ENCODE results near the gene KDM2B.

DNA sequence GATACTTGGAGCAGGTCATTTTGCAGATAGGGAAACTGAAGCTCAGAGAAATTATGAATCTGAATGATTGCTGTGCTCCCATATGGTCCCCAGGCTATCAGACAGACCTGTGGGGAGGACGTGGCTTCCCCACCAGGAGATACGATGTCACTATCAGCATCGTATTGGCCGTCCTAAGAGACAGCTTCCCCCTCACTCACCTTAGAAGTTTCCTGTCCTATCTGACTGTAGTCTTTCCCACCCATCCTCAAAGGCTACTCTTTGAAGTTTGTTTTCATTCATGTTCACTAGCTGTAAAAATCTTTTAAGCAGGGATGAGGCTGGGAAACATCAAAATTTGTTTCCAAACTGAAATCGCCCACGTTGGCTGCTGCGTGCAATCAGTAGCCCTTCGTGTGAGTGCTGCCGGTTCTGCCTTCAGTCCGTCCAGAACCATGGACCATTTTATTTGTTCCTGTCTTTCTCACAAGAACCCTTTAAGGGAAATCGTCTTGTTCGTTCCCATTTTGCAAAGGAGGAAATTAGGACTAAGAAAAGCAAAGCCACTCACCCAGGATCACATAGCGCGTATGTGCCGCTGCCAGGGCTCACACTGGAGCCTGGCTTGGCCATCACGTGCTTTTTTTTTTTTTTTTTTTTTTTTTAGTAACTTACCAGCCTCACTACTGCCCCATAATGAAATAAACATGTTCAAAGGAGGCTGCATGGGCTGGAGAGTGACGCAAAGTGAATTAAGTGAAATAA lies 1.0 kb upstream of the KDM2B start:
- TF ChIP-seq, protein P1, sequence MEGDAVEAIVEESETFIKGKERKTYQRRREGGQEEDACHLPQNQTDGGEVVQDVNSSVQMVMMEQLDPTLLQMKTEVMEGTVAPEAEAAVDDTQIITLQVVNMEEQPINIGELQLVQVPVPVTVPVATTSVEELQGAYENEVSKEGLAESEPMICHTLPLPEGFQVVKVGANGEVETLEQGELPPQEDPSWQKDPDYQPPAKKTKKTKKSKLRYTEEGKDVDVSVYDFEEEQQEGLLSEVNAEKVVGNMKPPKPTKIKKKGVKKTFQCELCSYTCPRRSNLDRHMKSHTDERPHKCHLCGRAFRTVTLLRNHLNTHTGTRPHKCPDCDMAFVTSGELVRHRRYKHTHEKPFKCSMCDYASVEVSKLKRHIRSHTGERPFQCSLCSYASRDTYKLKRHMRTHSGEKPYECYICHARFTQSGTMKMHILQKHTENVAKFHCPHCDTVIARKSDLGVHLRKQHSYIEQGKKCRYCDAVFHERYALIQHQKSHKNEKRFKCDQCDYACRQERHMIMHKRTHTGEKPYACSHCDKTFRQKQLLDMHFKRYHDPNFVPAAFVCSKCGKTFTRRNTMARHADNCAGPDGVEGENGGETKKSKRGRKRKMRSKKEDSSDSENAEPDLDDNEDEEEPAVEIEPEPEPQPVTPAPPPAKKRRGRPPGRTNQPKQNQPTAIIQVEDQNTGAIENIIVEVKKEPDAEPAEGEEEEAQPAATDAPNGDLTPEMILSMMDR (IDR thresholded peaks at IDR 0.05; ENCODE audit: poor library complexity, severe bottlenecking), result no peak
- no peak for TF ChIP-seq EP300 (conservative IDR thresholded peaks at IDR 0.05; ENCODE audit: poor library complexity, severe bottlenecking)
- TF ChIP-seq, protein P2, sequence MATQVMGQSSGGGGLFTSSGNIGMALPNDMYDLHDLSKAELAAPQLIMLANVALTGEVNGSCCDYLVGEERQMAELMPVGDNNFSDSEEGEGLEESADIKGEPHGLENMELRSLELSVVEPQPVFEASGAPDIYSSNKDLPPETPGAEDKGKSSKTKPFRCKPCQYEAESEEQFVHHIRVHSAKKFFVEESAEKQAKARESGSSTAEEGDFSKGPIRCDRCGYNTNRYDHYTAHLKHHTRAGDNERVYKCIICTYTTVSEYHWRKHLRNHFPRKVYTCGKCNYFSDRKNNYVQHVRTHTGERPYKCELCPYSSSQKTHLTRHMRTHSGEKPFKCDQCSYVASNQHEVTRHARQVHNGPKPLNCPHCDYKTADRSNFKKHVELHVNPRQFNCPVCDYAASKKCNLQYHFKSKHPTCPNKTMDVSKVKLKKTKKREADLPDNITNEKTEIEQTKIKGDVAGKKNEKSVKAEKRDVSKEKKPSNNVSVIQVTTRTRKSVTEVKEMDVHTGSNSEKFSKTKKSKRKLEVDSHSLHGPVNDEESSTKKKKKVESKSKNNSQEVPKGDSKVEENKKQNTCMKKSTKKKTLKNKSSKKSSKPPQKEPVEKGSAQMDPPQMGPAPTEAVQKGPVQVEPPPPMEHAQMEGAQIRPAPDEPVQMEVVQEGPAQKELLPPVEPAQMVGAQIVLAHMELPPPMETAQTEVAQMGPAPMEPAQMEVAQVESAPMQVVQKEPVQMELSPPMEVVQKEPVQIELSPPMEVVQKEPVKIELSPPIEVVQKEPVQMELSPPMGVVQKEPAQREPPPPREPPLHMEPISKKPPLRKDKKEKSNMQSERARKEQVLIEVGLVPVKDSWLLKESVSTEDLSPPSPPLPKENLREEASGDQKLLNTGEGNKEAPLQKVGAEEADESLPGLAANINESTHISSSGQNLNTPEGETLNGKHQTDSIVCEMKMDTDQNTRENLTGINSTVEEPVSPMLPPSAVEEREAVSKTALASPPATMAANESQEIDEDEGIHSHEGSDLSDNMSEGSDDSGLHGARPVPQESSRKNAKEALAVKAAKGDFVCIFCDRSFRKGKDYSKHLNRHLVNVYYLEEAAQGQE (IDR thresholded peaks at IDR 0.05; ENCODE audit: borderline replicate concordance), result no peak
- no peak for TF ChIP-seq POLR2AphosphoS5 (IDR thresholded peaks at IDR 0.05)
